GM12864 (cell line): ENCODE results near the gene ZDHHC18.
A peak's percentile ranks its signal among the peaks of the same experiment; 100 is the strongest.

ENCODE experiments used
- DNase-seq: peaks from one replicate; pipeline ENCODE4 v3.0.0-alpha.2; 2011; ENCODE audit warnings: low read depth
- H3K4me3 ChIP-seq: 2 replicates; pipeline ENCODE4 v1.5.1; 2011; ENCODE audit warnings: mild to moderate bottlenecking, low read depth, low read length, control low read depth
- CTCF ChIP-seq: IDR thresholded peaks from 2 replicates; pipeline ENCODE4 v1.5.1; 2011; ENCODE audit warnings: low read depth, mild to moderate bottlenecking, moderate library complexity, low read length, control low read depth, inconsistent platforms; ENCODE audit errors: missing control alignments

ZDHHC18 gene

GRCh38 chr1:26811708-26812107 lies 14.8 kb upstream of the ZDHHC18 start:
- no peak for TF ChIP-seq CTCF
- no peak overlapping the region for H3K4me3 ChIP-seq
- DNase-seq, result no peak

DNA sequence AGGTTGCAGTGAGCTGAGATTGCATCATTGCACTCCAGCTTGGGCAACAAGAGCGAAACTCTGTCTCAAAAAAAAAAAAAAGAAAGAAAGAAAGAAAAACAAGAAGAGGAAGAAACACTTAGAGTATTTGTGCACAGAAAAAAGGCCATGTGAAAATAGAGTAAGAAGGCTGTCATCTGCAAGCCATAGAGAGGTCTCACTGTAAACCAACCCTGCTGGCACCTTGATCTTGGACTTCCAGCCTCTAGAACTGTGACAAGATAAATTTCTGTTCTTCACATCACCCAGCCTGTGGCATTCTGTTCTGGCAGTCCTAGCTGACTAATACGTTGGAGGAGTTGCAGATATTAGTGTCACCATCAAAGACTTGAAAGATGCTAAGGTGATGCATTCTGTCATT lies 12.1 kb upstream of the ZDHHC18 start:
- H3K4me3 ChIP-seq, result no peak overlapping the region
- TF ChIP-seq CTCF, result no peak
- DNase-seq, result no peak

- DNase-seq, result no peak
- no peak overlapping the region for H3K4me3 ChIP-seq
- TF ChIP-seq CTCF, result no peak
Observed at GRCh38 chr1:26814893-26815292, 11.6 kb upstream of the ZDHHC18 start.

GRCh38 chr1:26820784-26821269 lies 5.7 kb upstream of the ZDHHC18 start:
- DNase-seq, result peak; percentile 79
- peak; percentile 63 for TF ChIP-seq CTCF
- H3K4me3 ChIP-seq, result no peak overlapping the region

DNA sequence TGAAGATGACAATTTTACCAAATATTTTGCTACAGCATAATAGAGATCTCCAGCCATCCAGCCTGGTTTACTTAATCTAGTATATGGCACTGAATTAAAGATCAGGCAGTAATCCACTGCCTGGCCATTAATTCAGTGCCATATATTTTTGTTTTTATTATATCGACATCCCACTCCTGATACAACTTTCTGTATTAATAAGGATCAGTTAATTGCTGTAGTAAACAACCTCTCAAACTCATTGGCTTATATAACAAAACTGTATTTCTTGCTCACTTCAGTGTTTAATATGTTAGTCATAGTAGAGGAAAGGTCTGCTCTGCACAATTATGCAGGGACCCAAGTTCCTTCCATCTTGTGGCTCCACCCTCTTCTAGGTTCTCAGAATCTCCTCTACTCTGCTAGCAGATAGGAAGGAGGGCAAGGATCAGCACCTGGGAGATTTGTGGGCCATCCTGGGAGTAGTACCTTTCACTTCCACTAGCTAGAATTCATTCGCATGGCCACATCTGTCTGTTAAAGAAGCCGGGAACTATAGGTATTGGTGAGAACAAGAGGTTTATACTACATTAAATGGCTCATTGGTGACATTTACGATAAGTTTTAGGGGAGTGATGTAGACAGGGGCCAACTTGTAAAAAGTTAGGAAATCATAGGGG lies 3.6 kb upstream of the ZDHHC18 start:
- H3K4me3 ChIP-seq, result no peak overlapping the region
- no peak for DNase-seq
- TF ChIP-seq CTCF, result no peak

DNA sequence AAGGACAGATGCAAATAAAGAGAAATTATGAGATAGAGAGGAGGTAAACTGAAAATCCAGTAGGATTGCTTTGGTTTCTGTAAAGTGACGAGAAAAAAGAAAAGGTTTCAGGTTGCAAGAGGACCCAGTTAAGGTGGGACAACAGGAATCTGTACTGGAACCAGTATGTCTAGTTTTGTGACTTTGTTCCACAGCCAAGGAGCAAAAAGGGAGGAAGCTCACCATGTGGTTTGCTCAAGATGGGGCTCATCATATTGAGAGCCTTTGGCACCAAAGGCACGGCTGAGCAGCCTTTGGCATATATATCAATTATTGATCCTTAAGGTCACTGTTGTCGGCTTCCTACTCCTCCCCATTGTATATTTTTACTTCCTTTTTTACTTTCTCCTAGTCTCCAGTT lies 1.8 kb upstream of the ZDHHC18 start:
- no peak for TF ChIP-seq CTCF
- H3K4me3 ChIP-seq, result no peak overlapping the region
- DNase-seq, result no peak

- H3K4me3 ChIP-seq, result peak overlapping the region; percentile 50
- TF ChIP-seq CTCF, result no peak
- no peak for DNase-seq
Observed at GRCh38 chr1:26827106-26827604, 667 bp downstream of the ZDHHC18 start.
